ENCODE measurements around the gene IL9R.
"Not testable (repeated sequence)": the region's sequence is repeated elsewhere in the genome, so short reads cannot be mapped to it uniquely, and the experiment has no call there.

IL9R gene

GRCh38 chrX:155997436-155997835 is at the start of gene IL9R:
Gene IL9R (plus strand): TSS chrX:155997696. CDS start chrX:155997760, 64 bp downstream.
- no peak for DNase-seq (ENCODE audit: low read depth)

GRCh38 chrX:155949098-155949497 is 48.4 kb upstream of the IL9R start:
- DNase-seq (ENCODE audit: low read depth): no peak

GRCh38 chrX:155951237-155951789 is 46.2 kb upstream of the IL9R start:
- DNase-seq (ENCODE audit: low read depth): no peak

- no peak for DNase-seq (ENCODE audit: low read depth)
These were observed 44.4 kb upstream of the IL9R start for GRCh38 chrX:155953055-155953454.

GRCh38 chrX:155954793-155955192 is 42.7 kb upstream of the IL9R start:
- no peak for DNase-seq (ENCODE audit: low read depth)

- DNase-seq (ENCODE audit: low read depth): no peak
These were observed 41.4 kb upstream of the IL9R start for GRCh38 chrX:155956099-155956498.

- no peak for DNase-seq (ENCODE audit: low read depth)
These were observed 40.8 kb upstream of the IL9R start for GRCh38 chrX:155956649-155957048.

GRCh38 chrX:155957843-155958242 is 39.7 kb upstream of the IL9R start:
- DNase-seq (ENCODE audit: low read depth): no peak

- no peak for DNase-seq (ENCODE audit: low read depth)
These were observed 38.4 kb upstream of the IL9R start for GRCh38 chrX:155959018-155959587.

GRCh38 chrX:155962906-155963305 is 34.6 kb upstream of the IL9R start:
- no peak for DNase-seq (ENCODE audit: low read depth)

- no peak for DNase-seq (ENCODE audit: low read depth)
These were observed 30.6 kb upstream of the IL9R start for GRCh38 chrX:155966876-155967275.

GRCh38 chrX:155967653-155968325 is 29.7 kb upstream of the IL9R start:
- DNase-seq (ENCODE audit: low read depth): no peak

GRCh38 chrX:155968326-155968661 is 29.2 kb upstream of the IL9R start:
- no peak for DNase-seq (ENCODE audit: low read depth)

- DNase-seq (ENCODE audit: low read depth): no peak
These were observed 28.7 kb upstream of the IL9R start for GRCh38 chrX:155968791-155969190.

- not testable (repeated sequence) for DNase-seq (ENCODE audit: low read depth)
These were observed 25.8 kb upstream of the IL9R start for GRCh38 chrX:155971658-155972057.

- not testable (repeated sequence) for DNase-seq (ENCODE audit: low read depth)
These were observed 25.3 kb upstream of the IL9R start for GRCh38 chrX:155972241-155972640.

- no peak for DNase-seq (ENCODE audit: low read depth)
These were observed 14.2 kb upstream of the IL9R start for GRCh38 chrX:155983326-155983725.

GRCh38 chrX:155985208-155985607 is 12.3 kb upstream of the IL9R start:
- DNase-seq (ENCODE audit: low read depth): no peak

- not testable (repeated sequence) for DNase-seq (ENCODE audit: low read depth)
These were observed 10.5 kb upstream of the IL9R start for GRCh38 chrX:155986995-155987394.

GRCh38 chrX:155988859-155989258 is 8.6 kb upstream of the IL9R start:
- DNase-seq (ENCODE audit: low read depth): no peak

GRCh38 chrX:155993421-155993820 is 4.1 kb upstream of the IL9R start:
- DNase-seq (ENCODE audit: low read depth): no peak

GRCh38 chrX:155995321-155995875 is 2.1 kb upstream of the IL9R start:
- no peak for DNase-seq (ENCODE audit: low read depth)

- no peak for DNase-seq (ENCODE audit: low read depth)
These were observed 620 bp downstream of the IL9R start for GRCh38 chrX:155998116-155998515.

All from fibroblast of the conjunctiva (primary cell).